ENCODE measurements around the gene PSMD1. TPM values are rescaled to one million over a fixed set of nuclear protein-coding genes. Genes with fewer than 3 reads are reported as not detected.

Gene PSMD1
- total RNA-seq, 2 donors from 2014 or later: 74.1 to 114 TPM

DNA sequence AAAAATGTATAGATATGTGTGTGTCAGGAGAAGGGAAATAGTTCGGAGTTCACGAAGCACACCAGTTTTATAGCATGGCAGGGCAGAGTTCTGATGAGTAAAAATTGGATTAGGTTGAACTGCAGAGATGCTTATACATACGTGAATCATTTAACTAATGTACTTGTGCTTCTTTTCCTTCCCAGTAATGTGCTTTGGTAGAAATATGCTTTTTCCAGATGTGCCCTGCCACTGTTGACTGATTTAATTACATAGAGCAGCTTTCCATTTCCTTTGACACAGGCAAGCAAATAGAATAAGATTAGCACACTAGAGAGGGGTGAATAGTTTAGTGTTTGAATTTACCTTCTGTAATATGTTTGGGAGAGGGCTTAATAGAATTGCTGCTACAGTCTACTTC, 112.8 kb downstream of the PSMD1 start:
- Histone ChIP-seq H3K9me3 (no peaks in the 10 kb centered on the region), H3K27ac (no peak overlapping the region), H3K27me3 (no peaks in the 10 kb centered on the region), H3K9ac (ENCODE audit: low read depth in 2 of 2, low read length in 2 of 2) (no peak overlapping the region), H3K4me3 (no peak overlapping the region), H3K36me3 (no peaks in the 10 kb centered on the region), H3K4me1 (no peaks in the 10 kb centered on the region)
- TF ChIP-seq, protein P1, sequence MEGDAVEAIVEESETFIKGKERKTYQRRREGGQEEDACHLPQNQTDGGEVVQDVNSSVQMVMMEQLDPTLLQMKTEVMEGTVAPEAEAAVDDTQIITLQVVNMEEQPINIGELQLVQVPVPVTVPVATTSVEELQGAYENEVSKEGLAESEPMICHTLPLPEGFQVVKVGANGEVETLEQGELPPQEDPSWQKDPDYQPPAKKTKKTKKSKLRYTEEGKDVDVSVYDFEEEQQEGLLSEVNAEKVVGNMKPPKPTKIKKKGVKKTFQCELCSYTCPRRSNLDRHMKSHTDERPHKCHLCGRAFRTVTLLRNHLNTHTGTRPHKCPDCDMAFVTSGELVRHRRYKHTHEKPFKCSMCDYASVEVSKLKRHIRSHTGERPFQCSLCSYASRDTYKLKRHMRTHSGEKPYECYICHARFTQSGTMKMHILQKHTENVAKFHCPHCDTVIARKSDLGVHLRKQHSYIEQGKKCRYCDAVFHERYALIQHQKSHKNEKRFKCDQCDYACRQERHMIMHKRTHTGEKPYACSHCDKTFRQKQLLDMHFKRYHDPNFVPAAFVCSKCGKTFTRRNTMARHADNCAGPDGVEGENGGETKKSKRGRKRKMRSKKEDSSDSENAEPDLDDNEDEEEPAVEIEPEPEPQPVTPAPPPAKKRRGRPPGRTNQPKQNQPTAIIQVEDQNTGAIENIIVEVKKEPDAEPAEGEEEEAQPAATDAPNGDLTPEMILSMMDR (IDR thresholded peaks at IDR 0.05): no peak
- no peak for DNase-seq
- intact Hi-C loops (cut with DNase I): no loop called here

DNA sequence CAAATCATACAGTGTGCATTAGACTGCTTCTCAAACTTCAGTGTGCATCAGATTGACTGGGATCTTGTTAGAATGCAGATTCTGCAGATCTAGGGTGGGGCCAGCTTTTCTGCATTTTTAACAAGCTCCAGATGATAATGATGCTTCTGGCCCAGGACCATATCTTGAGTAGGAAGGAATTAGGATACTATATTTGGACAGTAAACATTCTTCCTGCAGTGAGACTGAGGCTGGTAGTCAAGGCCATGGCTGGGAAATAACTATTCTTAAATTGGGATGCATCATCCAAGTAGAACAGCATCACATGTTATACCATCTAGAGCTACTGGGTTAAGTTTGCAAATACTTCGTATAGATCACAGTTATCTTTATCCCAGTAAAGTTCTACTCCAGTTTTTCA, 113.4 kb downstream of the PSMD1 start:
- Histone ChIP-seq H3K4me3 (no peak overlapping the region), H3K27me3 (no peaks in the 10 kb centered on the region), H3K9ac (ENCODE audit: low read depth in 2 of 2, low read length in 2 of 2) (no peak overlapping the region), H3K4me1 (no peaks in the 10 kb centered on the region), H3K9me3 (no peaks in the 10 kb centered on the region), H3K36me3 (no peaks in the 10 kb centered on the region), H3K27ac (no peak overlapping the region)
- DNase-seq: no peak
- TF ChIP-seq, protein P1 (IDR thresholded peaks at IDR 0.05): no peak
- intact Hi-C loops (cut with DNase I): no loop called here

DNA sequence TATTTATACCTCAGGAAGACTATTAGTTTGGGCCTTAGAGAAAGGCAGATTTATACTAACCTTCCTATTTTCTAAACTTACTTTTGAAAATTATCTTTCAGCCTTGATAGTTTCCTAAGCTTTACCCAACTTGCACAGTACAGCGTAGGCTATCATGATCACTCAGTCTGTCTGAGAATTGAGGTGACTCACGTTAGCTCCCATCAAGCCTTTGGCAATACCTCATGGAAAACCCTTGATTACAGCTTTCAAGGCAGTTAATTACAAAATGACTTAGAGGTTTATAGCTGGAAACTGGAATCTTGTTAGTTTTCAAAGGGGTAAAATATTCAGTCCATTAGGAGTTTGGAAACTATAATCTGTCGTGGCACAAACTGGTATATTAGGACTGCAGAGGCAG, 115.4 kb downstream of the PSMD1 start:
- Histone ChIP-seq H3K4me1 (no peaks in the 10 kb centered on the region), H3K4me3 (no peak overlapping the region), H3K27me3 (no peaks in the 10 kb centered on the region), H3K36me3 (no peaks in the 10 kb centered on the region), H3K9ac (ENCODE audit: low read depth in 2 of 2, low read length in 2 of 2) (no peak overlapping the region), H3K9me3 (no peaks in the 10 kb centered on the region), H3K27ac (no peak overlapping the region)
- DNase-seq: no peak
- TF ChIP-seq, protein P1 (IDR thresholded peaks at IDR 0.05): no peak
- intact Hi-C loops (cut with DNase I): no loop called here

DNA sequence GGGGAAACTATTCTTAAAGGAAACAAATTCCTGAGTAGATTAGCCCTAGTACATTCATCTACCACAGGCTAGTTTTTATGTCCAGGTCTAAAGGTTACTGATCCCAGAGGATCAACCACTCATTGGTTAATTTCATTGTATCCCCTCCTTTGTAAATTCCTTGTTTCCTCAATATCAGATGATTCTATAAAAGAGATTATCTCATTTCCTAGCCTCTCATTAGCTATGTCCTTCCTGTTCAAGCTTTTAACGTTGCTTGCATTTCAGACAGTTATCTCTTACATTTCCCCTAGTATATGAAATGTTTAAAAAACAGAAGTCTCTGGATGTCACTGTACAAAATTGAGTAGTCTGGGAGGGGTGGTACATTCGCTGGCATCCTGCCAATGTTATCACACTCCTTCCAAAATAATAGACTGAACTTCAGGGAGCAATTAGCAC, 117.6 kb downstream of the PSMD1 start:
- Histone ChIP-seq H3K27me3 (no peaks in the 10 kb centered on the region), H3K4me3 (no peak overlapping the region), H3K36me3 (no peaks in the 10 kb centered on the region), H3K27ac (no peak overlapping the region), H3K9ac (ENCODE audit: low read depth in 2 of 2, low read length in 2 of 2) (no peak overlapping the region), H3K4me1 (no peaks in the 10 kb centered on the region), H3K9me3 (no peaks in the 10 kb centered on the region)
- no peak for DNase-seq
- intact Hi-C loops (cut with DNase I): no loop called here
- TF ChIP-seq, protein P1 (IDR thresholded peaks at IDR 0.05): no peak

DNA sequence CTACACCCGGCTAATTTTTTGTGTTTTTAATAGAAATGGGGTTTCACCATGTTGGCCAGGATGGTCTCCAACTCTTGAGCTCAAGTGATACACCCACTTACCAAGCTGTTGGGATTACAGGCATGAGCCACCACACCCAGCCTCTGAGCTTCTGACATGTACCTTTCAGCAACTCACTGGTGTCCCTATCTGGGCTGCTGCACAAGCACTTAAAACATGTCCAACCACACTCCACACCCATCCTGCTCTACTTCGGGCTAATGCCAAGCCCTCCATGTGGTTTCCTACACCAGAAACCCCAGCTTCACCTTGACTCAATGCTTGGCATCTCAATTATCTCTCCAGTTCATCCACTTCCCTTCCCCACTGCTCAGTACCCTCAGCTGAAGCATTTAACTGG, 119.4 kb downstream of the PSMD1 start:
- no peak for DNase-seq
- Histone ChIP-seq H3K36me3 (no peaks in the 10 kb centered on the region), H3K27me3 (no peaks in the 10 kb centered on the region), H3K4me1 (no peaks in the 10 kb centered on the region), H3K9ac (ENCODE audit: low read depth in 2 of 2, low read length in 2 of 2) (no peak overlapping the region), H3K9me3 (no peaks in the 10 kb centered on the region), H3K27ac (no peak overlapping the region), H3K4me3 (no peak overlapping the region)
- TF ChIP-seq, protein P1 (IDR thresholded peaks at IDR 0.05): no peak
- intact Hi-C loops (cut with DNase I): no loop called here
